H9 (cell line): ENCODE data around the gene POU5F1. TPM values are rescaled to one million over a fixed set of nuclear protein-coding genes. Genes with fewer than 3 reads are reported as not detected.
A peak's percentile ranks its signal among the peaks of the same experiment; 100 is the strongest.

Source experiments
- DNase-seq: peaks from one replicate; pipeline ENCODE4 v3.0.0-alpha.2; 2017
- H2AFZ ChIP-seq: one replicate; pipeline ENCODE4 v1.6.1; 2013; ENCODE audit warnings: mild to moderate bottlenecking, low read length, control low read depth, moderate library complexity
- H2AK5ac ChIP-seq: 2 replicates; pipeline ENCODE4 v1.6.1; 2013; ENCODE audit warnings: low read length, control low read depth, mixed read lengths; ENCODE audit not compliant: insufficient read length
- H2BK120ac ChIP-seq: one replicate; pipeline ENCODE4 v1.6.1; 2013; ENCODE audit warnings: low read depth, mild to moderate bottlenecking, low read length, control low read depth, inconsistent platforms; ENCODE audit not compliant: poor library complexity, severe bottlenecking
- H2BK12ac ChIP-seq: 2 replicates; pipeline ENCODE4 v1.6.1; 2013; ENCODE audit warnings: low read length, control low read depth, mixed read lengths, low read depth; ENCODE audit not compliant: insufficient read length
- H2BK15ac ChIP-seq: 2 replicates; pipeline ENCODE4 v1.6.1; 2013; ENCODE audit warnings: low read depth, low read length, control low read depth
- H2BK20ac ChIP-seq: one replicate; pipeline ENCODE4 v1.6.1; 2013; ENCODE audit warnings: low read depth, mild to moderate bottlenecking, low read length, control low read depth, inconsistent platforms; ENCODE audit not compliant: poor library complexity, severe bottlenecking
- H2BK5ac ChIP-seq: 2 replicates; pipeline ENCODE4 v1.6.1; 2013; ENCODE audit warnings: low read length, control low read depth, mixed read lengths; ENCODE audit not compliant: insufficient read length
- H3K14ac ChIP-seq: 2 replicates; pipeline ENCODE4 v1.6.1; 2013; ENCODE audit warnings: low read length, control low read depth; ENCODE audit not compliant: insufficient read depth
- H3K18ac ChIP-seq: 2 replicates; pipeline ENCODE4 v1.6.1; 2013; ENCODE audit warnings: low read depth, mild to moderate bottlenecking, mixed read lengths, low read length, control low read depth; ENCODE audit not compliant: insufficient read length
- H3K23ac ChIP-seq: 2 replicates; pipeline ENCODE4 v1.6.1; 2013; ENCODE audit warnings: low read length, control low read depth, mixed read lengths, low read depth; ENCODE audit not compliant: insufficient read length
- H3K23me2 ChIP-seq: 2 replicates; pipeline ENCODE4 v1.6.1; 2013; ENCODE audit warnings: low read depth, mild to moderate bottlenecking, mixed read lengths, low read length, control low read depth; ENCODE audit not compliant: insufficient read length, poor library complexity, severe bottlenecking
- H3K27ac ChIP-seq: 2 replicates; pipeline ENCODE4 v1.5.1; 2013; ENCODE audit warnings: low read length, control low read depth, mixed read lengths, low read depth; ENCODE audit not compliant: insufficient read length
- H3K27me3 ChIP-seq: 2 replicates; pipeline ENCODE4 v1.6.1; 2013; ENCODE audit warnings: low read length, control low read depth, inconsistent platforms; ENCODE audit not compliant: insufficient read depth
- H3K4ac ChIP-seq: 2 replicates; pipeline ENCODE4 v1.6.1; 2013; ENCODE audit warnings: low read depth, mild to moderate bottlenecking, control low read depth, inconsistent platforms, low read length, moderate library complexity
- H3K4me1 ChIP-seq: 2 replicates; pipeline ENCODE4 v1.6.1; 2013; ENCODE audit warnings: low read length, control low read depth, inconsistent platforms; ENCODE audit not compliant: insufficient read depth
- H3K4me2 ChIP-seq: 2 replicates; pipeline ENCODE4 v1.6.1; 2013; ENCODE audit warnings: low read length, control low read depth, mixed read lengths; ENCODE audit not compliant: insufficient read length, insufficient read depth
- H3K56ac ChIP-seq: 2 replicates; pipeline ENCODE4 v1.6.1; 2013; ENCODE audit warnings: low read depth, mild to moderate bottlenecking, mixed read lengths, low read length, control low read depth; ENCODE audit not compliant: insufficient read length
- H3K79me1 ChIP-seq: 2 replicates; pipeline ENCODE4 v1.6.1; 2013; ENCODE audit warnings: low read depth, mild to moderate bottlenecking, moderate library complexity, low read length, control low read depth, inconsistent platforms; ENCODE audit not compliant: insufficient read depth, poor library complexity, severe bottlenecking
- H3K79me2 ChIP-seq: 2 replicates; pipeline ENCODE4 v1.6.1; 2013; ENCODE audit warnings: low read length, control low read depth, inconsistent platforms; ENCODE audit not compliant: insufficient read depth
- H3K9ac ChIP-seq: 2 replicates; pipeline ENCODE4 v1.6.1; 2013; ENCODE audit warnings: low read length, control low read depth, mixed read lengths; ENCODE audit not compliant: insufficient read length; ENCODE audit errors: extremely low read depth
- H3K9me3 ChIP-seq: one replicate; pipeline ENCODE4 v1.6.1; 2013; ENCODE audit warnings: low read depth, low read length, inconsistent platforms; ENCODE audit not compliant: control insufficient read depth
- H3T11ph ChIP-seq: one replicate; pipeline ENCODE4 v1.6.1; 2013; ENCODE audit warnings: mild to moderate bottlenecking, low read length, control low read depth, inconsistent platforms
- H4K20me1 ChIP-seq: one replicate; pipeline ENCODE4 v1.6.1; 2013; ENCODE audit not compliant: control insufficient read depth, insufficient read length, insufficient read depth
- H4K5ac ChIP-seq: 2 replicates; pipeline ENCODE4 v1.6.1; 2013; ENCODE audit warnings: low read depth, mild to moderate bottlenecking, mixed read lengths, low read length, control low read depth; ENCODE audit not compliant: insufficient read length
- H4K8ac ChIP-seq: replicated peaks from 2 replicates; pipeline ENCODE4 v1.6.1; 2013; ENCODE audit warnings: low read length, control low read depth, mixed read lengths, low read depth; ENCODE audit not compliant: insufficient read length
- H4K91ac ChIP-seq: 2 replicates; pipeline ENCODE4 v1.6.1; 2013; ENCODE audit warnings: low read depth, mild to moderate bottlenecking, moderate library complexity, mixed read lengths, low read length, control low read depth; ENCODE audit not compliant: insufficient read length
- H3K27ac Mint-ChIP-seq, 3 experiments: 2 replicates in 2 of 3; 3 replicates in 1 of 3; pipeline ENCODE4 v1.8.0; 2020 to 2021; ENCODE audit warnings: mixed read lengths in 3 of 3, mild to moderate bottlenecking in 1 of 3, moderate library complexity in 1 of 3
- H3K27me3 Mint-ChIP-seq: 2 replicates; pipeline ENCODE4 v1.8.0; 2021; ENCODE audit warnings: low read depth, mild to moderate bottlenecking, moderate library complexity, mixed read lengths
- H3K36me3 Mint-ChIP-seq, 3 experiments: 2 replicates in 2 of 3; 3 replicates in 1 of 3; pipeline ENCODE4 v1.8.0; 2020 to 2021; ENCODE audit warnings: low read depth in 3 of 3, mixed read lengths in 3 of 3; ENCODE audit not compliant: insufficient read depth in 1 of 3
- H3K4me1 Mint-ChIP-seq, 2 experiments: 2 replicates each; pipeline ENCODE4 v1.8.0; 2020; ENCODE audit warnings: mixed read lengths in 2 of 2
- H3K4me3 Mint-ChIP-seq, 2 experiments: 2 replicates in 1 of 2; 3 replicates in 1 of 2; pipeline ENCODE4 v1.8.0; 2020 to 2021; ENCODE audit warnings: mild to moderate bottlenecking in 2 of 2, mixed read lengths in 2 of 2, moderate library complexity in 1 of 2
- H3K9me3 Mint-ChIP-seq, 2 experiments: 2 replicates in 1 of 2; 3 replicates in 1 of 2; pipeline ENCODE4 v1.8.0; 2020; ENCODE audit warnings: mild to moderate bottlenecking in 2 of 2, mixed read lengths in 2 of 2, moderate library complexity in 1 of 2
- CTCF ChIP-seq: fragments of 200-600 bp; sonication (generic); conservative IDR thresholded peaks from 3 replicates; pipeline ENCODE4 v1.8.0; 2021; ENCODE audit warnings: antibody characterized with exemption, mild to moderate bottlenecking
- whole genome bisulfite sequencing: extraction: QIAGEN DNeasy Blood & Tissue Kit; methylation state at CpG from one replicate; pipeline ENCODE4 v1.1.7; 2013; ENCODE audit warnings: missing lambda C conversion rate, low lambda C conversion rate, mixed read lengths; ENCODE audit not compliant: insufficient read length; ENCODE audit errors: extremely low coverage; 5-methylcytosine and 5-hydroxymethylcytosine counted together
- long read RNA-seq: library from polyadenylated mRNA; unstranded; transcript quantifications from one replicate; pipeline ENCODE4 v2.0.0, GENCODE V29; 2020
- total RNA-seq: library from RNA; stranded (reverse); gene quantifications from 2 replicates; pipeline ENCODE4 v1.2.1, GENCODE V29; 2021

The POU5F1 gene
- 2,134 TPM in 2 replicates for total RNA-seq
- long read RNA-seq, transcript POU5F1-201 (5 exons, 1,420 nt): major isoform, 3,347 of 3,439 reads
- long read RNA-seq, partial matches to known transcripts: 1 of 3,439 reads
- long read RNA-seq, other reads (novel, unspliced or antisense): 87 of 3,439 reads

- H3K23ac ChIP-seq: no peak within 1 kb of the TSS
- H3K79me2 ChIP-seq: peaks cover 43% of the 10 kb centered on the region
- no peak within 1 kb of the TSS for H3K4ac ChIP-seq
- H3K27me3 ChIP-seq: no peaks in the 10 kb centered on the region
- Mint-ChIP-seq H3K36me3 (peaks cover 18 to 45% (median 36%) of the 10 kb centered on the region in 3 experiments), H3K27ac (peak within 1 kb of the TSS; percentile 98 to 100 (median 98)), H3K27me3 (no peaks in the 10 kb centered on the region; the same call in 1 of the 2 replicates), H3K9me3 (no peaks in the 10 kb centered on the region; a peak in 1 of 5 replicates), H3K4me3 (peak within 1 kb of the TSS; percentile 91), H3K4me1 (peaks cover 56 to 81% of the 10 kb centered on the region in 2 experiments)
- H3K9ac ChIP-seq: peak within 1 kb of the TSS; percentile 94
- H4K5ac ChIP-seq: peak within 1 kb of the TSS; percentile 33
- H2AK5ac ChIP-seq: no peak within 1 kb of the TSS
- no CpG with 5 or more reads among the region's 9 CpGs for WGBS
- peak; percentile 80 for DNase-seq
- peak within 1 kb of the TSS; percentile 97 for H3K4me2 ChIP-seq
- H2BK5ac ChIP-seq: peak within 1 kb of the TSS; percentile 47
- H3K23me2 ChIP-seq: peaks cover 22% of the 10 kb centered on the region
- no peak within 1 kb of the TSS for H4K8ac ChIP-seq
- H3K18ac ChIP-seq: peak within 1 kb of the TSS; percentile 65
- no peak within 1 kb of the TSS for H2AFZ ChIP-seq
- TF ChIP-seq CTCF: no peak
- H3K4me1 ChIP-seq: peaks cover 8% of the 10 kb centered on the region
- H2BK120ac ChIP-seq: no peak within 1 kb of the TSS
- no peak within 1 kb of the TSS for H3T11ph ChIP-seq
- no peak within 1 kb of the TSS for H3K56ac ChIP-seq
- H3K79me1 ChIP-seq: no peaks in the 10 kb centered on the region
- H2BK20ac ChIP-seq: no peak within 1 kb of the TSS
- peak within 1 kb of the TSS; percentile 10 for H3K27ac ChIP-seq
- no peak within 1 kb of the TSS for H2BK15ac ChIP-seq
- H4K20me1 ChIP-seq: no peaks in the 10 kb centered on the region
- no peak within 1 kb of the TSS for H4K91ac ChIP-seq
- H3K9me3 ChIP-seq: no peaks in the 10 kb centered on the region
- peak within 1 kb of the TSS; percentile 26 for H2BK12ac ChIP-seq
- H3K14ac ChIP-seq: peak within 1 kb of the TSS; percentile 45
Observed at GRCh38 chr6:31170600-31170881, at the start of gene POU5F1. POU5F1 (minus strand) TSS chr6:31170682; CDS start chr6:31170620, 62 bp downstream.
